ENCODE data around the gene DPM1. TPM values are rescaled to one million over a fixed set of nuclear protein-coding genes. Genes with fewer than 3 reads are reported as not detected.

DPM1 gene
- total RNA-seq, 3 donors from 2014 or later (not counting 1 experiment from before 2014, with no cell fraction given), result 21.2 to 26.1 (median 25.6) TPM

DNA sequence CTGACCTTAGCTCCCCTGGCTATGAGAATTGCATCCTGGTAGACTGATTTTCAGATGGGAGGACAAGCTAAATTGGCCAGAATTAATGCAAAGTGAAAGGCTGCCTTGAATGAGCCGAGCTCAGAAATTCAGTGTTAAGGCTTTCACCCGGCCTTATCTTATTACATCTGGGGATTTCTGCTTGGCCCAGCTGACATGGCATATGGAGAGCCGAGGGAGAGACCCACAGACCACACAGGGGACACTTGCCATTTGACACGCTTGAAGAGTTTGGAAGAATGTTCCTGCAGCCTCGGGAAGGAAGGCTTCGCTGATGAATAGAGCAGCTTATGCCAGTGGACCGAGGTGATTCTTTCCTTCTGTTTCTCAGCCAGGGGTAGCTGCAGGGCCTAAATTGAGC lies 9.3 kb upstream of the DPM1 start:
- intact Hi-C loops (cut with micrococcal nuclease), result no loop called here
- Histone ChIP-seq H3K4me1 (ENCODE audit: control insufficient read depth, insufficient read depth, low read length) (no peaks in the 10 kb centered on the region), H3K36me3 (ENCODE audit: control insufficient read depth, insufficient read depth, low read length) (no peaks in the 10 kb centered on the region), H3K4me3 (ENCODE audit: low read length) (no peak overlapping the region), H3K27me3 (ENCODE audit: control insufficient read depth, insufficient read depth, low read length) (no peaks in the 10 kb centered on the region), H3K27ac (ENCODE audit: low read length) (no peak overlapping the region), H3K9me3 (ENCODE audit: control insufficient read depth, insufficient read depth, low read length) (no peaks in the 10 kb centered on the region)
- Mint-ChIP-seq H3K4me1 (peaks cover 0 to 8% of the 10 kb centered on the region in 2 donors), H3K27me3 (ENCODE audit: low read depth in 2 of 2) (peaks cover 0 to 9% of the 10 kb centered on the region in 2 donors), H3K27ac (no peak overlapping the region), H3K9me3 (no peaks in the 10 kb centered on the region), H3K36me3 (no peaks in the 10 kb centered on the region), H3K4me3 (no peak overlapping the region)
- WGBS (ENCODE audit: insufficient coverage), result 59% methylated on average over 7 of the region's 7 CpGs
- TF ChIP-seq, protein P1, sequence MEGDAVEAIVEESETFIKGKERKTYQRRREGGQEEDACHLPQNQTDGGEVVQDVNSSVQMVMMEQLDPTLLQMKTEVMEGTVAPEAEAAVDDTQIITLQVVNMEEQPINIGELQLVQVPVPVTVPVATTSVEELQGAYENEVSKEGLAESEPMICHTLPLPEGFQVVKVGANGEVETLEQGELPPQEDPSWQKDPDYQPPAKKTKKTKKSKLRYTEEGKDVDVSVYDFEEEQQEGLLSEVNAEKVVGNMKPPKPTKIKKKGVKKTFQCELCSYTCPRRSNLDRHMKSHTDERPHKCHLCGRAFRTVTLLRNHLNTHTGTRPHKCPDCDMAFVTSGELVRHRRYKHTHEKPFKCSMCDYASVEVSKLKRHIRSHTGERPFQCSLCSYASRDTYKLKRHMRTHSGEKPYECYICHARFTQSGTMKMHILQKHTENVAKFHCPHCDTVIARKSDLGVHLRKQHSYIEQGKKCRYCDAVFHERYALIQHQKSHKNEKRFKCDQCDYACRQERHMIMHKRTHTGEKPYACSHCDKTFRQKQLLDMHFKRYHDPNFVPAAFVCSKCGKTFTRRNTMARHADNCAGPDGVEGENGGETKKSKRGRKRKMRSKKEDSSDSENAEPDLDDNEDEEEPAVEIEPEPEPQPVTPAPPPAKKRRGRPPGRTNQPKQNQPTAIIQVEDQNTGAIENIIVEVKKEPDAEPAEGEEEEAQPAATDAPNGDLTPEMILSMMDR (IDR thresholded peaks at IDR 0.05), result no peak
- DNase-seq, result no peak
- ATAC-seq, result no peak

DNA sequence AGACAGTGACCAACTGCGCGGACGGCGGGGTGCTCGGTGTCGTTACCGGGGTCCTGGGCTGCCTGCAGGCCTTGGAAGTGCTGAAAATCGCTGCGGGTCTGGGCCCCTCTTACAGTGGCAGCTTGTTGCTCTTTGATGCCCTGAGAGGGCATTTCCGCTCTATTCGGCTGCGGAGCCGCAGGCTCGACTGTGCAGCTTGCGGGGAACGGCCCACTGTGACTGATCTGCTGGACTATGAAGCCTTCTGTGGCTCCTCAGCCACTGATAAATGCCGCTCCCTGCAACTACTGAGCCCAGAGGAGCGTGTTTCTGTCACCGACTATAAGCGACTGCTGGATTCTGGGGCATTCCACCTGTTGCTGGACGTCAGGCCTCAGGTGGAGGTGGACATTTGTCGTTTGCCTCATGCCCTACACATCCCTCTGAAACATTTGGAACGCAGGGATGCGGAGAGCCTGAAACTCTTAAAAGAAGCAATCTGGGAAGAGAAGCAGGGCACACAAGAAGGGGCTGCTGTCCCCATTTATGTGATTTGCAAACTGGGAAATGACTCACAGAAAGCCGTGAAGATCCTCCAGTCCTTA lies 1.3 kb upstream of the DPM1 start:
- Mint-ChIP-seq H3K27me3 (ENCODE audit: low read depth in 2 of 2) (no peaks in the 10 kb centered on the region), H3K4me1 (peaks cover 38 to 44% of the 10 kb centered on the region in 2 donors), H3K36me3 (no peaks in the 10 kb centered on the region), H3K27ac (peak overlapping the region; percentile 96 to 98), H3K9me3 (no peaks in the 10 kb centered on the region), H3K4me3 (peak overlapping the region; percentile 96)
- DNase-seq (peak in 1 of 2 donors; percentile 9), ATAC-seq (no peak)
- H3K4me3 ChIP-seq (ENCODE audit: low read length), result peak overlapping the region; percentile 97
- no peaks in the 10 kb centered on the region for H3K27me3 ChIP-seq (ENCODE audit: control insufficient read depth, insufficient read depth, low read length)
- TF ChIP-seq, protein P1 (IDR thresholded peaks at IDR 0.05), result no peak
- no peak overlapping the region for H3K27ac ChIP-seq (ENCODE audit: low read length)
- H3K9me3 ChIP-seq (ENCODE audit: control insufficient read depth, insufficient read depth, low read length), result no peaks in the 10 kb centered on the region
- 72% methylated on average over 25 of the region's 25 CpGs for WGBS (ENCODE audit: insufficient coverage)
- intact Hi-C loops (cut with micrococcal nuclease), result loop anchor here (2.0 kb wide), 1 partner anchor 165 kb away; the partner anchor contains the start of gene BCAS4
- peaks cover 13% of the 10 kb centered on the region for H3K36me3 ChIP-seq (ENCODE audit: control insufficient read depth, insufficient read depth, low read length)
- H3K4me1 ChIP-seq (ENCODE audit: control insufficient read depth, insufficient read depth, low read length), result peaks cover 21% of the 10 kb centered on the region

DNA sequence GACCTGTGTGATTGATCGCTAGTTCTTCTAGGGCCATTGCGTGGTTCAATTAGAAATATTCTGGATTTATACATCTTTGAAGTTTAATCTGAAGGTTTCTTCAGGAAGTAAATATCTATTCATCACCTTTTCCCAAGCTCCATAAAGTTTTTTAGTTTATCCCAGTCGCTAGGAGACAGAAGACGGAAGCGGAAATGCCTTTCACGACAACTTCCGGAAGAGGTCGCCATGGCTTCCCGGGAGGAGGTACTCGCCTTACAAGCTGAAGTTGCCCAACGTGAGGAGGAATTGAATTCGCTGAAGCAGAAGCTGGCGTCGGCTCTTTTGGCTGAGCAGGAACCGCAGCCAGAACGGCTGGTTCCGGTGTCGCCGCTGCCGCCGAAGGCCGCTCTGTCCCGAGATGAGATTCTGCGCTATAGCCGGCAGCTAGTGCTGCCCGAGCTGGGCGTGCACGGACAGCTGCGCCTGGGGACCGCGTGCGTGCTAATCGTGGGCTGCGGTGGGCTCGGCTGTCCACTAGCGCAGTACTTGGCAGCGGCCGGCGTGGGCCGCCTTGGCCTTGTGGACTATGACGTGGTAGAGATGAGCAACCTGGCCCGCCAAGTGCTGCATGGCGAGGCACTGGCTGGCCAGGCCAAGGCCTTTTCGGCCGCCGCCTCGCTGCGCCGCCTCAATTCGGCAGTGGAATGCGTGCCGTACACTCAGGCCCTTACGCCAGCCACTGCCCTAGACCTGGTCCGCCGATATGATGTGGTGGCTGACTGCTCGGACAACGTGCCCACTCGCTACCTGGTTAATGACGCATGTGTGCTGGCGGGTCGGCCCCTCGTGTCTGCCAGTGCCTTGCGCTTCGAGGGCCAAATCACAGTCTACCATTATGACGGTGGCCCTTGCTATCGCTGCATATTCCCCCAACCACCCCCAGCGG lies 547 bp upstream of the DPM1 start, which contains the start of gene MOCS3:
Gene MOCS3, plus strand, starts transcription at position 204 of the 928 bp plus-strand sequence. Its CDS starts 25 bp downstream, at position 229.
- Histone ChIP-seq H3K36me3 (ENCODE audit: control insufficient read depth, insufficient read depth, low read length) (peaks cover 21% of the 10 kb centered on the region), H3K4me1 (ENCODE audit: control insufficient read depth, insufficient read depth, low read length) (peaks cover 21% of the 10 kb centered on the region), H3K27ac (ENCODE audit: low read length) (peak within 1 kb of the TSS; percentile 99), H3K4me3 (ENCODE audit: low read length) (peak within 1 kb of the TSS; percentile 97), H3K9me3 (ENCODE audit: control insufficient read depth, insufficient read depth, low read length) (no peaks in the 10 kb centered on the region), H3K27me3 (ENCODE audit: control insufficient read depth, insufficient read depth, low read length) (no peaks in the 10 kb centered on the region)
- Mint-ChIP-seq H3K9me3 (no peaks in the 10 kb centered on the region), H3K27me3 (ENCODE audit: low read depth in 2 of 2) (no peaks in the 10 kb centered on the region), H3K4me3 (peak within 1 kb of the TSS; percentile 96), H3K36me3 (no peaks in the 10 kb centered on the region), H3K27ac (peak within 1 kb of the TSS; percentile 96 to 98), H3K4me1 (peaks cover 38 to 39% of the 10 kb centered on the region in 2 donors)
- peak; percentile 76 to 95 for DNase-seq
- WGBS (ENCODE audit: insufficient coverage), result 3% methylated on average over 66 of the region's 67 CpGs
- intact Hi-C loops (cut with micrococcal nuclease), result loop anchor here (1.0 to 2.0 kb wide), 2 partner anchors 28 to 164 kb away; partner anchors contain the start of genes ADNP and BCAS4
- peak; percentile 77 to 86 (median 84) for ATAC-seq
- TF ChIP-seq, protein P1 (IDR thresholded peaks at IDR 0.05), result no peak
